NCI-H2227 (cell line): ENCODE data around the gene MED7.
"Not testable (repeated sequence)": the region's sequence is repeated elsewhere in the genome, so short reads cannot be mapped to it uniquely, and the experiment has no call there.

Source experiments
- DNase-seq: peaks from one replicate; lab custom pipeline; 2025; ENCODE audit not compliant: unreplicated experiment; lab: John Stamatoyannopoulos, UW

The MED7 gene

GRCh38 chr5:157142317-157143126 is at the start of gene MED7:
Gene MED7 (minus strand): TSS chr5:157142865. CDS start chr5:157139431, 3,434 bp downstream.
- DNase-seq, result peak; percentile 97

- DNase-seq, result no peak
These were observed 46.6 kb upstream of the MED7 start for GRCh38 chr5:157189223-157189622.

- no peak for DNase-seq
These were observed 45.6 kb upstream of the MED7 start for GRCh38 chr5:157188270-157188669.

- no peak for DNase-seq
These were observed 44.5 kb upstream of the MED7 start for GRCh38 chr5:157187046-157187754.

GRCh38 chr5:157186309-157187045 is 43.8 kb upstream of the MED7 start:
- no peak for DNase-seq

GRCh38 chr5:157185122-157185521 is 42.5 kb upstream of the MED7 start:
- not testable (repeated sequence) for DNase-seq

- no peak for DNase-seq
These were observed 41.5 kb upstream of the MED7 start for GRCh38 chr5:157184117-157184670.

- no peak for DNase-seq
These were observed 39.6 kb upstream of the MED7 start for GRCh38 chr5:157182143-157182757.

- no peak for DNase-seq
These were observed 38.0 kb upstream of the MED7 start, which contains the start of gene ITK for GRCh38 chr5:157180374-157181264. Gene ITK (plus strand): TSS chr5:157180840. CDS start chr5:157180978, 138 bp downstream.

GRCh38 chr5:157178966-157179365 is 36.3 kb upstream of the MED7 start:
- no peak for DNase-seq

GRCh38 chr5:157177953-157178352 is 35.3 kb upstream of the MED7 start:
- no peak for DNase-seq

- DNase-seq, result no peak
These were observed 32.5 kb upstream of the MED7 start for GRCh38 chr5:157175071-157175612.

- no peak for DNase-seq
These were observed 29.7 kb upstream of the MED7 start for GRCh38 chr5:157172403-157172802.

- DNase-seq, result no peak
These were observed 25.6 kb upstream of the MED7 start for GRCh38 chr5:157168286-157168685.

- DNase-seq, result no peak
These were observed 24.6 kb upstream of the MED7 start for GRCh38 chr5:157167214-157167621.

GRCh38 chr5:157166214-157167213 is 23.8 kb upstream of the MED7 start, which contains the start of gene GARIN3:
Gene GARIN3 (minus strand): TSS chr5:157166264. CDS start chr5:157166168, 96 bp downstream.
- DNase-seq, result no peak

GRCh38 chr5:157165668-157166067 is 23.0 kb upstream of the MED7 start:
- DNase-seq, result no peak

GRCh38 chr5:157165261-157165660 is 22.6 kb upstream of the MED7 start:
- DNase-seq, result no peak
